Gastrocnemius medialis (tissue), 4 donors: Measurements from ENCODE around the gene PAX5. TPM values are rescaled to one million over a fixed set of nuclear protein-coding genes. Genes with fewer than 3 reads are reported as not detected.
"Not testable (repeated sequence)": the region's sequence is repeated elsewhere in the genome, so short reads cannot be mapped to it uniquely, and the experiment has no call there.

Experiments
- ATAC-seq, 2 donors: fragments of 150-250 bp; one replicate each; pipeline ENCODE4 v1.9.1; 2016
- DNase-seq, 2 donors: peaks; one replicate each; pipeline ENCODE4 v3.0.0-alpha.2; 2019
- H3K27ac ChIP-seq, 4 donors: fragments of 200-600 bp; sonication (generic); 1 replicate in 1 of 4; 2 replicates in 3 of 4; pipeline ENCODE4 v1.5.1; 2016 to 2018; ENCODE audit warnings: mild to moderate bottlenecking in 2 of 4, moderate library complexity in 1 of 4
- H3K27me3 ChIP-seq, 3 donors: fragments of 200-600 bp; sonication (generic) in 2 of 3; 1 replicate in 1 of 3; 2 replicates in 2 of 3; pipeline versions ENCODE4 v1.5.1 to v1.6.0; 2016 to 2019; ENCODE audit warnings: mild to moderate bottlenecking in 1 of 3, moderate library complexity in 1 of 3
- H3K36me3 ChIP-seq, 2 donors: fragments of 200-600 bp; sonication (generic) in 1 of 2; one replicate each; pipeline ENCODE4 v1.5.1; 2017 to 2018
- H3K4me1 ChIP-seq, 2 donors: fragments of 200-600 bp; sonication (generic) in 1 of 2; one replicate each; pipeline ENCODE4 v1.5.1; 2016 to 2017; ENCODE audit warnings: mild to moderate bottlenecking in 2 of 2
- H3K4me3 ChIP-seq, 4 donors: fragments of 200-600 bp; sonication (generic) in 3 of 4; 1 replicate in 1 of 4; 2 replicates in 3 of 4; pipeline ENCODE4 v1.5.1; 2016 to 2019; ENCODE audit warnings: mild to moderate bottlenecking in 2 of 4
- H3K9me3 ChIP-seq, 3 donors: fragments of 200-600 bp; sonication (generic) in 2 of 3; 1 replicate in 1 of 3; 2 replicates in 2 of 3; pipeline ENCODE4 v1.5.1; 2016 to 2019
- POLR2A ChIP-seq, 2 donors: fragments of 450-650 bp; IDR thresholded peaks; one replicate each; pipeline ENCODE4 v1.6.1; 2017; ENCODE audit warnings: antibody characterized with exemption in 2 of 2, mild to moderate bottlenecking in 2 of 2, moderate library complexity in 2 of 2
- in situ Hi-C, 4 donors: fragments of 200-750 bp; cut with MboI; loops; one replicate each; pipeline versions ENCODE4 v1.15.0 to v1.8.0; 2017; ENCODE audit warnings: low sequenced_read_pairs in 4 of 4
- intact Hi-C: fragments of 100-400 bp; cut with DNase I; formaldehyde crosslinking; loops from one replicate; pipeline ENCODE4 v1.15.1; 2023; ENCODE audit warnings: low total_unique reads
- total RNA-seq, 4 donors: library from RNA; depleted of rRNA; stranded (reverse); fragments of >200 nt; gene quantifications; one replicate each; pipeline versions ENCODE4 v1.1.0 to v1.2.3, GENCODE V29; 2016
- TF ChIP-seq, protein P1 (sequence below), 5 experiments: fragments of 450-650 bp in 3 of 5; fragments of 200-600 bp in 2 of 5; sonication (generic) in 2 of 5; IDR thresholded peaks in 4 of 5; conservative IDR thresholded peaks in 1 of 5; 1 replicate in 4 of 5; 2 replicates in 1 of 5; pipeline ENCODE4 v1.5.1; 2016 to 2019; ENCODE audit warnings: antibody characterized with exemption in 5 of 5, mild to moderate bottlenecking in 3 of 5, moderate library complexity in 3 of 5

The PAX5 gene
- total RNA-seq, 4 donors from 2014 or later, result 0.19 TPM; not detected in 3

GRCh38 chr9:36873247-36873875 lies 160.7 kb downstream of the PAX5 start:
- TF ChIP-seq POLR2A (IDR thresholded peaks at IDR 0.05), result no peak
- TF ChIP-seq, protein P1, sequence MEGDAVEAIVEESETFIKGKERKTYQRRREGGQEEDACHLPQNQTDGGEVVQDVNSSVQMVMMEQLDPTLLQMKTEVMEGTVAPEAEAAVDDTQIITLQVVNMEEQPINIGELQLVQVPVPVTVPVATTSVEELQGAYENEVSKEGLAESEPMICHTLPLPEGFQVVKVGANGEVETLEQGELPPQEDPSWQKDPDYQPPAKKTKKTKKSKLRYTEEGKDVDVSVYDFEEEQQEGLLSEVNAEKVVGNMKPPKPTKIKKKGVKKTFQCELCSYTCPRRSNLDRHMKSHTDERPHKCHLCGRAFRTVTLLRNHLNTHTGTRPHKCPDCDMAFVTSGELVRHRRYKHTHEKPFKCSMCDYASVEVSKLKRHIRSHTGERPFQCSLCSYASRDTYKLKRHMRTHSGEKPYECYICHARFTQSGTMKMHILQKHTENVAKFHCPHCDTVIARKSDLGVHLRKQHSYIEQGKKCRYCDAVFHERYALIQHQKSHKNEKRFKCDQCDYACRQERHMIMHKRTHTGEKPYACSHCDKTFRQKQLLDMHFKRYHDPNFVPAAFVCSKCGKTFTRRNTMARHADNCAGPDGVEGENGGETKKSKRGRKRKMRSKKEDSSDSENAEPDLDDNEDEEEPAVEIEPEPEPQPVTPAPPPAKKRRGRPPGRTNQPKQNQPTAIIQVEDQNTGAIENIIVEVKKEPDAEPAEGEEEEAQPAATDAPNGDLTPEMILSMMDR (IDR thresholded peaks at IDR 0.05 in 4 of 5, conservative IDR thresholded peaks at IDR 0.05 in 1 of 5), result peak; percentile 60 to 86 (median 75)
- in situ Hi-C loops (no loop called here), intact Hi-C loops (loop anchor here (5.0 kb wide), 1 partner anchor 454 kb away; no protein-coding TSS in a partner anchor)
- peak; percentile 29 to 44 for DNase-seq
- Histone ChIP-seq H3K27ac (no peak overlapping the region), H3K9me3 (no peaks in the 10 kb centered on the region), H3K36me3 (no peaks in the 10 kb centered on the region), H3K27me3 (no peaks in the 10 kb centered on the region), H3K4me3 (no peak overlapping the region), H3K4me1 (no peaks in the 10 kb centered on the region)
- peak; percentile 71 to 81 for ATAC-seq

DNA sequence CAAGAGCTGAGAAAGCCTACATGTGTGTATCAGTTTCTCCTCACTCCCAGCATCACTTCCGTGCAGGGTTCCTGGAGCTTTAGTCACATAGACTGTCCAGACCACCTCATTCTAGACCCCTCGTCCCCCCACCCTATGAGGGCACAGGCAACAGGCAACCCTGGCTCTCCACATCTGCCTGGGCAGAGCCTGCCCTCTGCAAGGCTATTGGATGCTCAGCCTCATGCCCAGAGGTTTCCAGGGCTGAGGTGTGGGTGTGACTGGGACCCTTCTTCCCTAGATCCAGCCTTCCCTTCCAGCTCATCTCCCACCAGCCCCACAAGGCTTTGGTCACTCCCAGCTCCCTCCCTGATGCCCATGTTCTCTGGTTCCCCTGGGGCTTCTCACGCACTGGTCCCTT lies 161.4 kb downstream of the PAX5 start:
- no peak overlapping the region for H3K27ac ChIP-seq
- H3K4me1 ChIP-seq, result no peaks in the 10 kb centered on the region
- H3K27me3 ChIP-seq, result peaks cover 0 to 5% (median 0%) of the 10 kb centered on the region in 3 donors
- in situ Hi-C loops (no loop called here), intact Hi-C loops (loop anchor here (5.0 kb wide), 1 partner anchor 455 kb away; no protein-coding TSS in a partner anchor)
- no peak for TF ChIP-seq POLR2A (IDR thresholded peaks at IDR 0.05)
- H3K9me3 ChIP-seq, result no peaks in the 10 kb centered on the region
- H3K4me3 ChIP-seq, result no peak overlapping the region
- DNase-seq (no peak), ATAC-seq (no peak)
- no peaks in the 10 kb centered on the region for H3K36me3 ChIP-seq

DNA sequence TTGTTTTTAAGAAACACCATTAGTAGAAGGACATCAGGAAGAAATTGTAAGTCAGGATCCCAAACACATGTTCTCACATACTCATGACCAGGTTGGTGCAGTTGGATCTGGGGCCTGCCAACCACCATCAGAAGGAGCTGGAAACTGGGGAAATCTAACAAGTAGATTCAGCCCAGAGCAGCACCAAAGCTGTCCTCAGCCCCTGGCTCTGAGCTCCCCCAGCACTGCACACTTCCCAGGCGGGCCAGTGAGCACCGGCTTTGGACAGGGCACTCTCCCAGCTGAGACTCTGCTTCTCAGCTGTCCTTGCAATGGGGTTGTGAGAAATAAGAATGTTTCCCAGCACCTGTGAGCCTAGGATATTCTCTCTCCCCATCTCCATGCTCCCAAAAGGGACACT lies 162.5 kb downstream of the PAX5 start:
- Histone ChIP-seq H3K27ac (no peak overlapping the region), H3K27me3 (peaks cover 0 to 7% (median 0%) of the 10 kb centered on the region in 3 donors), H3K4me1 (no peaks in the 10 kb centered on the region), H3K9me3 (no peaks in the 10 kb centered on the region), H3K4me3 (no peak overlapping the region), H3K36me3 (no peaks in the 10 kb centered on the region)
- DNase-seq, result no peak
- intact Hi-C loops, result loop anchor here (5.0 kb wide), 1 partner anchor 456 kb away; no protein-coding TSS in a partner anchor
- TF ChIP-seq POLR2A (IDR thresholded peaks at IDR 0.05), result no peak
- TF ChIP-seq, protein P1 (IDR thresholded peaks at IDR 0.05 in 4 of 5, conservative IDR thresholded peaks at IDR 0.05 in 1 of 5), result no peak
- in situ Hi-C loops, result no loop called here
- no peak for ATAC-seq

- TF ChIP-seq POLR2A (IDR thresholded peaks at IDR 0.05), result no peak
- TF ChIP-seq, protein P1 (IDR thresholded peaks at IDR 0.05 in 4 of 5, conservative IDR thresholded peaks at IDR 0.05 in 1 of 5), result no peak
- no peak for DNase-seq
- intact Hi-C loops, result loop anchor here (5.0 kb wide), 1 partner anchor 456 kb away; no protein-coding TSS in a partner anchor
- in situ Hi-C loops, result no loop called here
- H3K4me1 ChIP-seq, result no peaks in the 10 kb centered on the region
- H3K9me3 ChIP-seq, result no peaks in the 10 kb centered on the region
- no peak for ATAC-seq
- H3K4me3 ChIP-seq, result no peak overlapping the region
- H3K27ac ChIP-seq, result no peak overlapping the region
- no peaks in the 10 kb centered on the region for H3K36me3 ChIP-seq
- H3K27me3 ChIP-seq, result peaks cover 0 to 7% (median 0%) of the 10 kb centered on the region in 3 donors
Observed at GRCh38 chr9:36870960-36871359, 163.1 kb downstream of the PAX5 start.

DNA sequence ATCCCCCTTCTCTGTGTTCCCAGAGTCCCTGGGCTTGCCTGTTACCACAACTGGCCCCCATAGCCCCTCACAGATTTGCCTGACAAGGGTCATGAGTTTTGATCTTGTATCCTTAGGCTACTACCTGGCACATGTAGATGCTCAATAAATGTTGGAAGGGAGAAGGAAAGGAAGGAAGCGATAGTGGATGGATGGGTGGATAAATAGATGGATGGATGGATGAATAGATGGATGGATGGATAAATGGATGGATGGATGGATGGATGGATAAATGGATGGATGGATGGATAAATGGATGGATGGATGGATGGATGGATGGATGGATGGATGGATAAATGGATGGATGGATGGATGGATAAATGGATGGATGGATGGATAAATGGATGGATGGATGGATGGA lies 164.5 kb downstream of the PAX5 start:
- in situ Hi-C loops, DNase-seq, H3K36me3 ChIP-seq, H3K4me1 ChIP-seq, H3K9me3 ChIP-seq, H3K27ac ChIP-seq, H3K27me3 ChIP-seq, H3K4me3 ChIP-seq, ATAC-seq: not testable (repeated sequence)
- intact Hi-C loops, result loop anchor here (5.0 kb wide), 1 partner anchor 458 kb away; no protein-coding TSS in a partner anchor
